BLaER1 treated with 17β-estradiol and CSF1 and Interleukin-3, amounts not matched to agents 10 nM and 100 nM (cell line): Measurements from ENCODE around the gene CFAP45.
A peak's percentile ranks its signal among the peaks of the same experiment; 100 is the strongest.

Source experiments
- H3K27ac ChIP-seq, 11 experiments: shearing (Covaris generic); formaldehyde crosslinking; 2 replicates each; pipeline ENCODE4 v1.8.1; 2022
- H3K27me3 ChIP-seq, 11 experiments: shearing (Covaris generic); formaldehyde crosslinking; 2 replicates each; pipeline ENCODE4 v1.8.1; 2022
- H3K36me3 ChIP-seq, 11 experiments: shearing (Covaris generic); formaldehyde crosslinking; 2 replicates each; pipeline ENCODE4 v1.8.1; 2022
- H3K4me1 ChIP-seq, 10 experiments: shearing (Covaris generic); formaldehyde crosslinking; 2 replicates each; pipeline ENCODE4 v1.8.1; 2022
- H3K4me2 ChIP-seq, 11 experiments: shearing (Covaris generic); formaldehyde crosslinking; 2 replicates each; pipeline ENCODE4 v1.8.1; 2022
- H3K4me3 ChIP-seq, 10 experiments: shearing (Covaris generic); formaldehyde crosslinking; 2 replicates each; pipeline ENCODE4 v1.8.1; 2022
- H3K9ac ChIP-seq, 11 experiments: shearing (Covaris generic); formaldehyde crosslinking; 2 replicates each; pipeline ENCODE4 v1.8.1; 2022
- H3K9me3 ChIP-seq, 11 experiments: shearing (Covaris generic); formaldehyde crosslinking; replicated peaks in 1 of 11; 2 replicates each; pipeline ENCODE4 v1.8.1; 2022
- H4K20me1 ChIP-seq, 11 experiments: shearing (Covaris generic); formaldehyde crosslinking; 2 replicates each; pipeline ENCODE4 v1.8.1; 2022
- Cebpa-rat ChIP-seq, 11 experiments: shearing (Covaris generic); IDR thresholded peaks; 2 replicates each; pipeline ENCODE4 v1.8.1; 2022

The CFAP45 gene

GRCh38 chr1:159921700-159922504 lies 21.9 kb upstream of the CFAP45 start:
- Histone ChIP-seq H3K27ac (peak overlapping the region; percentile 90 to 99 (median 97); a peak in 20 of 22 replicates), H3K9ac (peak overlapping the region; percentile 89 to 99 (median 97); a peak in 21 of 22 replicates), H3K4me1 (peaks cover 63 to 81% (median 76%) of the 10 kb centered on the region in 10 experiments), H3K4me3 (peak overlapping the region; percentile 83 to 100 (median 94); a peak in 16 of 20 replicates), H3K36me3 (peaks cover 36 to 62% (median 46%) of the 10 kb centered on the region in 11 experiments), H4K20me1 (peaks cover 50 to 79% (median 71%) of the 10 kb centered on the region in 11 experiments), H3K4me2 (peak overlapping the region; percentile 83 to 99 (median 97)), H3K9me3 (no peaks in the 10 kb centered on the region), H3K27me3 (no peaks in the 10 kb centered on the region)
- no peak for TF ChIP-seq Cebpa-rat (IDR thresholded peaks at IDR 0.05)

- peak overlapping the region; percentile 83 to 99 (median 97) for H3K4me2 ChIP-seq
- H3K27me3 ChIP-seq = no peaks in the 10 kb centered on the region
- H4K20me1 ChIP-seq = peaks cover 51 to 84% (median 72%) of the 10 kb centered on the region in 11 experiments
- peaks cover 42 to 68% (median 53%) of the 10 kb centered on the region in 11 experiments for H3K36me3 ChIP-seq
- H3K27ac ChIP-seq = peak overlapping the region in 10 of 11 experiments; percentile 90 to 99 (median 97); a peak in 19 of 22 replicates
- TF ChIP-seq Cebpa-rat (IDR thresholded peaks at IDR 0.05) = no peak
- peaks cover 61 to 85% (median 76%) of the 10 kb centered on the region in 10 experiments for H3K4me1 ChIP-seq
- H3K9ac ChIP-seq = peak overlapping the region in 10 of 11 experiments; percentile 89 to 99 (median 96); a peak in 12 of 22 replicates
- peak overlapping the region in 4 of 10 experiments; percentile 87 to 100 (median 96); a peak in 6 of 20 replicates for H3K4me3 ChIP-seq
- no peaks in the 10 kb centered on the region for H3K9me3 ChIP-seq
These were observed 21.3 kb upstream of the CFAP45 start for GRCh38 chr1:159921251-159921650.

- H3K9me3 ChIP-seq = no peaks in the 10 kb centered on the region
- H3K9ac ChIP-seq = no peak overlapping the region; a peak in 1 of 22 replicates
- no peak overlapping the region for H3K4me3 ChIP-seq
- no peaks in the 10 kb centered on the region for H3K27me3 ChIP-seq
- H3K4me2 ChIP-seq = peak overlapping the region; percentile 83 to 99 (median 97); a peak in 19 of 22 replicates
- peak overlapping the region in 7 of 11 experiments; percentile 90 to 99 (median 97); a peak in 13 of 22 replicates for H3K27ac ChIP-seq
- H4K20me1 ChIP-seq = peaks cover 51 to 89% (median 74%) of the 10 kb centered on the region in 11 experiments
- peaks cover 44 to 74% (median 54%) of the 10 kb centered on the region in 11 experiments for H3K36me3 ChIP-seq
- peaks cover 55 to 80% (median 70%) of the 10 kb centered on the region in 10 experiments for H3K4me1 ChIP-seq
- TF ChIP-seq Cebpa-rat (IDR thresholded peaks at IDR 0.05) = no peak
These were observed 20.7 kb upstream of the CFAP45 start for GRCh38 chr1:159920651-159921050.

- H3K4me3 ChIP-seq = no peak overlapping the region
- no peaks in the 10 kb centered on the region for H3K27me3 ChIP-seq
- peak overlapping the region in 10 of 11 experiments; percentile 9 to 99 (median 93); a peak in 16 of 22 replicates for H3K4me2 ChIP-seq
- H3K27ac ChIP-seq = peak overlapping the region in 5 of 11 experiments; percentile 15 to 99 (median 96); a peak in 8 of 22 replicates
- peaks cover 51 to 93% (median 74%) of the 10 kb centered on the region in 11 experiments for H4K20me1 ChIP-seq
- TF ChIP-seq Cebpa-rat (IDR thresholded peaks at IDR 0.05) = no peak
- H3K36me3 ChIP-seq = peaks cover 44 to 79% (median 56%) of the 10 kb centered on the region in 11 experiments
- peak overlapping the region in 1 of 11 experiments; percentile 18; a peak in 1 of 22 replicates for H3K9ac ChIP-seq
- peaks cover 54 to 79% (median 69%) of the 10 kb centered on the region in 10 experiments for H3K4me1 ChIP-seq
- H3K9me3 ChIP-seq = no peaks in the 10 kb centered on the region
These were observed 20.2 kb upstream of the CFAP45 start for GRCh38 chr1:159920202-159920601.

- H3K27ac ChIP-seq = peak overlapping the region in 6 of 11 experiments; percentile 2 to 99 (median 12); a peak in 5 of 22 replicates
- H3K4me1 ChIP-seq = peaks cover 54 to 79% (median 69%) of the 10 kb centered on the region in 10 experiments
- H3K27me3 ChIP-seq = no peaks in the 10 kb centered on the region
- peak overlapping the region; percentile 9 to 99 (median 87); a peak in 21 of 22 replicates for H3K4me2 ChIP-seq
- TF ChIP-seq Cebpa-rat (IDR thresholded peaks at IDR 0.05) = no peak
- peaks cover 44 to 79% (median 56%) of the 10 kb centered on the region in 11 experiments for H3K36me3 ChIP-seq
- no peaks in the 10 kb centered on the region for H3K9me3 ChIP-seq
- no peak overlapping the region for H3K4me3 ChIP-seq
- H4K20me1 ChIP-seq = peaks cover 51 to 90% (median 74%) of the 10 kb centered on the region in 11 experiments
- peak overlapping the region in 4 of 11 experiments; percentile 13 to 35 (median 19); a peak in 2 of 22 replicates for H3K9ac ChIP-seq
These were observed 19.4 kb upstream of the CFAP45 start for GRCh38 chr1:159919236-159919865.

- H3K27ac ChIP-seq = peak overlapping the region in 7 of 11 experiments; percentile 2 to 99 (median 17); a peak in 8 of 22 replicates
- H3K9ac ChIP-seq = peak overlapping the region in 1 of 11 experiments; percentile 20; a peak in 2 of 22 replicates
- no peaks in the 10 kb centered on the region for H3K9me3 ChIP-seq
- no peak for TF ChIP-seq Cebpa-rat (IDR thresholded peaks at IDR 0.05)
- H4K20me1 ChIP-seq = peaks cover 51 to 83% (median 68%) of the 10 kb centered on the region in 11 experiments
- peaks cover 54 to 74% (median 65%) of the 10 kb centered on the region in 10 experiments for H3K4me1 ChIP-seq
- no peaks in the 10 kb centered on the region for H3K27me3 ChIP-seq
- no peak overlapping the region for H3K4me3 ChIP-seq
- H3K4me2 ChIP-seq = peak overlapping the region; percentile 28 to 99 (median 87)
- H3K36me3 ChIP-seq = peaks cover 44 to 79% (median 56%) of the 10 kb centered on the region in 11 experiments
These were observed 18.6 kb upstream of the CFAP45 start for GRCh38 chr1:159918352-159919200.

- Histone ChIP-seq H4K20me1 (peaks cover 44 to 74% (median 60%) of the 10 kb centered on the region in 11 experiments), H3K4me2 (peak overlapping the region in 9 of 11 experiments; percentile 59 to 99 (median 87); a peak in 11 of 22 replicates)
- TF ChIP-seq Cebpa-rat (IDR thresholded peaks at IDR 0.05) = no peak
These were observed 17.8 kb upstream of the CFAP45 start for GRCh38 chr1:159917533-159918351.

More at GRCh38 chr1:159917533-159918351, 17.8 kb upstream of the CFAP45 start:
- Histone ChIP-seq H3K36me3 (peaks cover 44 to 74% (median 56%) of the 10 kb centered on the region in 11 experiments), H3K9me3 (no peaks in the 10 kb centered on the region), H3K27me3 (no peaks in the 10 kb centered on the region), H3K4me1 (peaks cover 53 to 67% (median 61%) of the 10 kb centered on the region in 10 experiments), H3K27ac (peak overlapping the region in 8 of 11 experiments; percentile 12 to 62 (median 28); a peak in 12 of 22 replicates), H3K9ac (peak overlapping the region in 2 of 11 experiments; percentile 9 to 43; a peak in 3 of 22 replicates), H3K4me3 (no peak overlapping the region)
